Activated CD8-positive, alpha-beta memory T cell treated with anti-CD3 and anti-CD28 coated beads, Interleukin-2, amount 50 U/mL, for 1 hour (primary cell): Measurements from ENCODE around the gene KANSL3.
"Not testable (repeated sequence)": the region's sequence is repeated elsewhere in the genome, so short reads cannot be mapped to it uniquely, and the experiment has no call there.

Experiments used
- DNase-seq: peaks from one replicate; pipeline ENCODE4 v3.0.0-alpha.2; 2020; ENCODE audit errors: extremely low read depth

The KANSL3 gene

GRCh38 chr2:96638144-96639121 is at the start of gene KANSL3:
Gene KANSL3, minus strand, starts transcription at chr2:96638312. Its CDS starts 1,177 bp downstream, at chr2:96637135.
- DNase-seq, result peak; percentile 47

- DNase-seq, result no peak
These were observed 49.2 kb upstream of the KANSL3 start for GRCh38 chr2:96687266-96687665.

GRCh38 chr2:96685577-96686459 is 47.7 kb upstream of the KANSL3 start:
- DNase-seq, result no peak

GRCh38 chr2:96684883-96685576 is 46.9 kb upstream of the KANSL3 start:
- DNase-seq, result no peak

GRCh38 chr2:96683972-96684820 is 46.1 kb upstream of the KANSL3 start:
- DNase-seq, result no peak

- no peak for DNase-seq
These were observed 45.2 kb upstream of the KANSL3 start for GRCh38 chr2:96683307-96683706.

GRCh38 chr2:96681540-96681939 is 43.4 kb upstream of the KANSL3 start:
- no peak for DNase-seq

GRCh38 chr2:96680561-96681141 is 42.5 kb upstream of the KANSL3 start:
- no peak for DNase-seq

- no peak for DNase-seq
These were observed 41.7 kb upstream of the KANSL3 start for GRCh38 chr2:96679848-96680247.

- no peak for DNase-seq
These were observed 31.6 kb upstream of the KANSL3 start for GRCh38 chr2:96669539-96670215.

GRCh38 chr2:96668771-96669170 is 30.7 kb upstream of the KANSL3 start:
- DNase-seq, result no peak

- not testable (repeated sequence) for DNase-seq
These were observed 27.6 kb upstream of the KANSL3 start for GRCh38 chr2:96665717-96666116.

- no peak for DNase-seq
These were observed 27.0 kb upstream of the KANSL3 start for GRCh38 chr2:96665083-96665569.

- no peak for DNase-seq
These were observed 26.3 kb upstream of the KANSL3 start for GRCh38 chr2:96664366-96664925.

GRCh38 chr2:96663829-96664228 is 25.7 kb upstream of the KANSL3 start:
- no peak for DNase-seq

- no peak for DNase-seq
These were observed 25.1 kb upstream of the KANSL3 start for GRCh38 chr2:96663177-96663576.

GRCh38 chr2:96662360-96662759 is 24.2 kb upstream of the KANSL3 start:
- no peak for DNase-seq

- no peak for DNase-seq
These were observed 23.2 kb upstream of the KANSL3 start for GRCh38 chr2:96661324-96661723.

GRCh38 chr2:96656540-96656939 is 18.4 kb upstream of the KANSL3 start:
- no peak for DNase-seq
